ENCODE measurements around the gene SYT5.

- no peak for TF ChIP-seq MYC (CRISPR knock-in tag; IDR thresholded peaks at IDR 0.05; ENCODE audit: borderline replicate concordance)
- TF ChIP-seq ARNT2 (CRISPR knock-in tag; IDR thresholded peaks at IDR 0.05; ENCODE audit: low read depth): no peak
- no peak for TF ChIP-seq HMGXB4 (CRISPR knock-in tag; IDR thresholded peaks at IDR 0.05; ENCODE audit: borderline replicate concordance in 1 of 2, low read depth in 1 of 2)
- TF ChIP-seq, protein P1, sequence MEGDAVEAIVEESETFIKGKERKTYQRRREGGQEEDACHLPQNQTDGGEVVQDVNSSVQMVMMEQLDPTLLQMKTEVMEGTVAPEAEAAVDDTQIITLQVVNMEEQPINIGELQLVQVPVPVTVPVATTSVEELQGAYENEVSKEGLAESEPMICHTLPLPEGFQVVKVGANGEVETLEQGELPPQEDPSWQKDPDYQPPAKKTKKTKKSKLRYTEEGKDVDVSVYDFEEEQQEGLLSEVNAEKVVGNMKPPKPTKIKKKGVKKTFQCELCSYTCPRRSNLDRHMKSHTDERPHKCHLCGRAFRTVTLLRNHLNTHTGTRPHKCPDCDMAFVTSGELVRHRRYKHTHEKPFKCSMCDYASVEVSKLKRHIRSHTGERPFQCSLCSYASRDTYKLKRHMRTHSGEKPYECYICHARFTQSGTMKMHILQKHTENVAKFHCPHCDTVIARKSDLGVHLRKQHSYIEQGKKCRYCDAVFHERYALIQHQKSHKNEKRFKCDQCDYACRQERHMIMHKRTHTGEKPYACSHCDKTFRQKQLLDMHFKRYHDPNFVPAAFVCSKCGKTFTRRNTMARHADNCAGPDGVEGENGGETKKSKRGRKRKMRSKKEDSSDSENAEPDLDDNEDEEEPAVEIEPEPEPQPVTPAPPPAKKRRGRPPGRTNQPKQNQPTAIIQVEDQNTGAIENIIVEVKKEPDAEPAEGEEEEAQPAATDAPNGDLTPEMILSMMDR (CRISPR knock-in tag; IDR thresholded peaks at IDR 0.05): peak; percentile 73
Observed at GRCh38 chr19:55132453-55133129, 47.5 kb downstream of the SYT5 start.
